ENCODE results near the gene HSPBP1. TPM values are rescaled to one million over a fixed set of nuclear protein-coding genes. Genes with fewer than 3 reads are reported as not detected.
"Not testable (repeated sequence)": the region's sequence is repeated elsewhere in the genome, so short reads cannot be mapped to it uniquely, and the experiment has no call there.

HSPBP1 gene
- total RNA-seq, 1 donor from 2014 or later = 46.9 TPM

GRCh38 chr19:55239004-55239403 lies 40.9 kb downstream of the HSPBP1 start:
- DNase-seq (ENCODE audit: low read depth) = no peak

- no peak for DNase-seq (ENCODE audit: low read depth)
These were observed 41.9 kb downstream of the HSPBP1 start for GRCh38 chr19:55238030-55238429.

DNA sequence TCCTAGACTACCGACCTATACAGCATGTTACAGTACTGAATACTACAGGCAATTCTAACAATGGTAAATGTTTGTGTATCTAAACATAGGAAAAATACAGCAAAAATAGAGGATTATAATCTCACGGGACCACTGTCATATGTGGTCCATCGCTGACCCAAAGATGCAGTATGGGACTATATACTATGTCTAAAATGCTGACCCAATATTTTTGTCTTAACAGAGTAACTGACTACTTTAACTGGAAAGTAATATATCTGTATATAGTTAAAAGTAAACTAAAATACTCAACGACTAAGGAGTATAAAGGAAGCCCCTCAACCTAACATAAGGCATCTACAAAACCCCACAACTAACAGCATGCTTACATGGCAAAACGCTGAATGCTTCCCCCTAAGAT lies 46.9 kb downstream of the HSPBP1 start:
- no peak for DNase-seq (ENCODE audit: low read depth)

DNA sequence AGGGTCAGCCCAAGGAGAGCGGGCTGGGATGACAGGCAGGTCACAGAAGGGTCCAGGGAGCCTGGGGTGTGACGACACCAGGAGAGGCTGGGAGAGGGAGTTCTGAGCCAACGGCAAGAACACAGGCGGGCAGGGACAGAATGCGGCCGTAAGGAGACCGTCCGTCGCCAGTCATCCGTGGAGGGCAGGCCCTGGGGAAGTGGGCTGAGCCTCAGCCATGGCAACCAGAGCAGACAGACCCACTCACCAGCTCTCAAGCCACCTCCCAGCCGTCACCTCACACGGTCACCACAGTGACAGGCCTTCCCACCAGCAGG lies 47.7 kb downstream of the HSPBP1 start:
- DNase-seq (ENCODE audit: low read depth) = no peak

- DNase-seq (ENCODE audit: low read depth) = no peak
These were observed 48.3 kb downstream of the HSPBP1 start for GRCh38 chr19:55231391-55232285.

GRCh38 chr19:55230780-55231179 lies 49.1 kb downstream of the HSPBP1 start:
- no peak for DNase-seq (ENCODE audit: low read depth)

DNA sequence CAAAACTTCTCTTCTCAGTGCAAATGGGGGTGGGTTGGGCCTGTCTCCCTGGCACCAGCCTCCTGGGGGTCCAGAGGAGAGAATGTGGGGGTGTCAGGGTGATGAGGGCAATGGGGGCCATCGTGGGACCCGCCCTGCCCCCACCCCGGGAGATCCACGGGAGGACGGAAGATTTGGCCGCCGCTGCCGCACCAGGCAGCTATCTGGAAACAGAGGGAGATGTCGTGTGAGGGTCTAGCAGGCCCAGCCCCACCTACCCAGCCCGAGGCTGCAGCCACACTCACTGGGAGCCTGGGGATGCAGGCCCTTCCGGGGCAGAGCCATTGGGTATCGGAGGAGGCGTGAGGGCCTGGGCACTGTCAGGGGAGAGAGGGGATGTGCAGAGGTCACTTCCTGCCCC lies 49.6 kb downstream of the HSPBP1 start:
- no peak for DNase-seq (ENCODE audit: low read depth)

DNA sequence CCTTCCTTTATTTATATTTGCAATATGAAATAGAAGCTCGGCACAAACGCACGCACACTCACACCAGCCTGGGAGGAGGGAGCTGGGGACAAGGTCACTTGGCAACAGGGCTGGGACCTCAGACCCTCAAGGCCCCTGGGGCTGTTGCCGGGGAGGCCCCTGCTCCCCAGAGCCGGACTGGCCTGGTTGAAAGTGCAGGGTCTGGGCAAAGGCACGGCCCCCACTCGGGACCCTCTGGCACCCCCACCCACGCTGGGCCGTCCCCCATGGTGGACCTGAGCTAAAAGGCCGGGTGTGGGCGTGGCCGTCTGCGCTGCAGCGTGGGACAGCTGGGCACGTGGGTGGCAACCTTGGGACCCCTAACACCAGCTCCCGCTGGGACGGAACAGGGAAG lies 50.1 kb downstream of the HSPBP1 start:
- DNase-seq (ENCODE audit: low read depth) = no peak

- DNase-seq (ENCODE audit: low read depth) = no peak
These were observed 50.6 kb downstream of the HSPBP1 start for GRCh38 chr19:55229145-55229788.

DNA sequence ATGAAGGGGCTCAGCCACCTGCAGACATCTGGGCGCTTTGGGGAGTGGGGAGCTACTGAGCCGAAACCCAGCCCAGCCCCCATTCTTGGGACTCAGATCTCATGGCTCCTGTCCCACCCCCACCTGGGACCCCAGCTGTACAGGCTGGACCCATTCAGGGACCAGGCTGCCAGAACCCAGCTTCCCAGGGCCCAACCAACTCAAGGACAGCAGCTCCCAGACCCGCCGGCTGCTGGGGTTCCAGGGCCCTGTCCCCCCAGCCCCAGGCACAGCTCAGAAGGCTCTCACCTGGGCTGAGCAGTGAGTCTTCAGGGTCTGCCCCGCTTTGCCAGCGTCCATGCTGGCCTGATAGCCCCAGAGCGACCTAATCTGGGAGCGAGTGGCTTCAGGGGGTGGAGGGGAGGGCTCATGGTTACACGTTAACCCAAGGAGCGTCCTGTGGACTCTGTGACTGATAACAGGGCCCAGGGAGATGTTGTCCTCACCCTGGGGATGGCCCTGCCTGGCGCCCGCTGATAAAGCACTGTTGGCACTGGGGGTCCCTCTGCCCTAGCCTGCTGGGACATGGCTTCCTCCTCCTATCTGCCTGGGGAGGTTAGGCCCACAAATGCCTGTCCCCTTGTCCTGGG lies 51.4 kb downstream of the HSPBP1 start, which contains the start of gene TMEM86B:
Gene TMEM86B, minus strand, starts transcription at position 361 of the 629 bp plus-strand sequence. Its CDS starts 22 bp downstream, at position 339.
- DNase-seq (ENCODE audit: low read depth) = no peak

DNA sequence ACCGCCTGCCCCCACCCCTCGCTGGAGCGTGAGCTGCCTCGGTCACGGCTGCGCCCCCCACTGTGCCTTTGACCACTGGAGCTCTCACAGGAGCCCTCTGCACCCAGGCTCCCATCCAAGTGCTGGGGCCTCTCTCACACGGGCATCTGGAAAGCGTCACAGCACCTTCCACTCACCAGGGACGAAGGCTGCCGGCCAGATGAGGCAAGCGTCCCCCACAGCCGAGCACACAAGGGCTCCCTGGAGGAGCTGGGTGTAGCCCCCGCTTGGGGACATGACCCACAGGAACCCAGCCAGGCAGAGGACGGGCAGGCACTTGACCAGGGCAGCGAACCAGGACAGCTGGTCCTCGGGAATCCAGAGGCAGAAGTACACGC lies 51.9 kb downstream of the HSPBP1 start:
- DNase-seq (ENCODE audit: low read depth) = no peak

DNA sequence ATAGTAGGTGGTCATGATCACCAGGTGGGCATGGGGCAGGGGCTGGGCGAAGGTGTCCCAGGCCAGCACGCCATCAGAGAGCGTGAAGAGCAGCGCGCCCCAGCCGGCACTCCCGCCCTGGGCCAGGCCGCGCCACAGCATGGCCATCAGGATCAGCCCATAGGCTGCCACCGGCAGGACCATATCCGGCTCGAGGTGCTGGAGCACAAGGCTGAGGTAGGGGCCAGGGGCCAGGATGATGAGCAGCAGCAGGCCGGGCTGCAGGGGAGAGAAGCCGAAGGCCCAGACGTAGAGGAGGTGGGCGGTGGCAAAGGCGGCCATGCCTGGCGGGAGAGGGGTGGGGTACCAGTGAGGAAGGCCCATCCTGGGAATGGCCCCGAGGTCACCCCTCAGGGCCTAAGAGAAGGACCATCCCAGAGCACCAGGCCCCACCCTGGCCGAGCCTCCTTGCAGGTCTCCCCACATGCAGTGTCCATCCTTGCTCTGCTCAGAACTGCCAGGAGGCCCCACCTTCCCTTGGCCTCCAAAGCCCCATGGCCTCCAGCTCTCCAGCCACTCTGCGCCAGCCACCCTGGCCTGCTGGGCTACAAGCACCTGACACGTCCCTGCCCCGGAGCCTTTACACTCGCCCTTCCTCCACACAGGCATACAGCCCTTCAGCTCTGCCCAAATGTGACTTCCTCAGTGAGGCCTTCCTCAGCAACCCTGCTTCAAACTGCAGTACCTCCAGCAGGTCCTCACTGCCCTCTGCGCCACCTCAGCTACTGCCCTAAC lies 52.5 kb downstream of the HSPBP1 start:
- DNase-seq (ENCODE audit: low read depth) = no peak

DNA sequence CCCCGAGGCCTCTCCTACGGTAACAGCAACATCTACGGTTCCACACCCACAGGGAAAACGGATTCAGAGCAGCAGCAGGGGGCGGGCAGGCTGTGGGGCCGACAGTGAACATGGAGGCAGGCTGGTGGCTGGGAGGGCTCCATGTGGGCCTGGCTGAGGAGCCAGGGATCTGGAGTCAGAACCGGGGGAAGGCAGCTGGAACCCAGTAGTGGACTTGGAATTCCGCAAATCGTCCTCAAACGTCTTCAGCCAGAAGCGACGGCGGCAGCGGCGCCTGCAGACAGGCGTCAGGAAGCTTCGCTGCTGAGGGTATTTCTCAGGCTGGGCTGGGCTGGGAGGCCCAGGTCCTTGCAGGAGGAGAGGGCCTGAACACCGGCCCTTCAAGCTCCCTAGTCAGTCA lies 53.1 kb downstream of the HSPBP1 start:
- DNase-seq (ENCODE audit: low read depth) = no peak

GRCh38 chr19:55226273-55226672 lies 53.6 kb downstream of the HSPBP1 start:
- no peak for DNase-seq (ENCODE audit: low read depth)

DNA sequence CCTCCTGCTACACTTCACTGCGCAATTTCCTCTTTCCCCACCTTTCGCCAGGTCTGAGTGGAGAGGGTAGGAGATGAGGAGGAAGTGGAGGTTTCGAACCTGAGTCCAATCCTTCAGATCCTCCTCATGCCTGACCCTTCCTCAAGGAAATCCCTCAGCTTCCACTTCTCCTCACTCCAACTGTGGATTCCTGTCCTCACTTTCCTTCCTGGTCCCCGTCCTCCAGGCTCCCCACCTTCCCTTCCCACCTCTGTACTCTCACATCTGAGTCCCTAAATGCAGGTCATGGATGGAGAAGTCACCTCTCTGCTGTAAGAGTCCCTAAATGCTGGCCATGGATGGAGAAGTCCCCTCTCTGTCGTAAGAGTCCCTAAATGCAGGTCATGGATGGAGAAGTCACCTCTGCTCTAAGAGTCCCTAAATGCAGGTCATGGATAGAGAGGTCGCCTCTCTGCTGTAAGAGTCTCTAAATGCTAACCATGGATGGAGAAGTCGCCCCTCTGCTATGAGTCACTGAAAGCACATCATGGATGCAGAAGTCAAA lies 54.4 kb downstream of the HSPBP1 start:
- no peak for DNase-seq (ENCODE audit: low read depth)

- DNase-seq (ENCODE audit: low read depth) = not testable (repeated sequence)
These were observed 55.1 kb downstream of the HSPBP1 start for GRCh38 chr19:55224679-55225414.

DNA sequence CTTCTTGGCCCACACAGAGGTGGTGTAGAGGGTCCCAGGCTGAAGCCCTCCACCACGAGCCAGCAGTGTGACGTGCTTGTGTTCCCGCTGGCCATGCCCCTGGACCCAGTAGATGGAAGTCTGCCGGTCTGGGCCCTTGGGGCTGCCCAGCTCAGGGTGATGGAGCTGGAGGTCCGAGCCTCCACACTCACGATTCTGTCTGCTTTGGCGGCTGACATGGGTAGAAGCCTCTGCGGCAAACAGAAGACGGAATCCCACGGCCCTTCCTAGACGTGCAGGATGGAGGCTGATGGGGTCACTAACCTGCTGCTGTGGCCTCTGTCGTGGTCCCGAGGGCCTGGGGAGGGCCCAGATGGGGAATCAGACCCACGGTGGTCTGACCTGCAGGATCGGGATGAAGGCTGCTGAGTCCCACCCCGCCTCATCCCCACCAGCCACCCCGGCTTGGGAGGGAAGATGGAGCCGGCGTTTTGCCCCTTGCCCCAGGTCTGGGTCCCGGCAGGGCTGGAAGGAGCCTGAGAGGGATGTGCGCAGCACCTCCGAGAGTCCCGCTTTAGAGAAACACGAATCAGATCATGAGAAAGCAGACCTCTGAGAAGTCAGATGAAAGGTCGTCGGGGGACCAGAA lies 55.8 kb downstream of the HSPBP1 start:
- DNase-seq (ENCODE audit: low read depth) = no peak

DNA sequence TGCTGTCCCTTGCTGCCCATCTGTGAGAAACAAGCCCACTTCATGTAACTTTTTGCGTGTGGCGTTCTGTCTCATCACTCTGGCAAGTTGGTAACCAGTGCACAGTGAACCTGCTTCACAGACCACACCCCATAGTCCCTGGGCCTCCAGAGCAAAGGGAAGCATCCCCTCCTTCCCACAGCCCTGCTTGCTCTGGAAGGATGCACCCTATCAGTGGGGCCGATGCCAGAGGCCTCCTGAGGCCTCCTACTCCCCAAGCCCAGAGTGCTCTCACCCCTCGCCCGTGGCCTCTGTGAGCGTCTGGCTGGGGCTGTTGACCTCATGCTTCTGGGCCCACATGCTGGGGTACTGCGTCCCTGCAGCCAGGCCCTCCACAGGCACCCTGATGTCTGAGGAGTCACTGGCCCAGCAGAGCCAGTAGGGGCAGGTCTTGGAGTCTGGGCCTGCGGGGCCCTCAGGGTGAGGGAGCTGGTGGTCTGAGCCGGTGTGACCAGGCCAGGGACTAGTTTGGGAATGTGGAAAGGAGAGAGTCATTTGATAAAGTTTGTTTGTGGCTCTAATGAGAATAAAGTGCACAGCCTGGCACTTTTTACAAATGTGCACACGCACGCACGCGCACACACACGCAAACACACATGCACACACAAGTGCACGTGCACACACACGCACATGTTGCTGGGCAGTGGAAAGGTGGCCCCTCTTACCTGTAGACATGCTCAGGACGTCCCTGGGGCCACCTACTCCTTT lies 56.4 kb downstream of the HSPBP1 start:
- DNase-seq (ENCODE audit: low read depth) = no peak

DNA sequence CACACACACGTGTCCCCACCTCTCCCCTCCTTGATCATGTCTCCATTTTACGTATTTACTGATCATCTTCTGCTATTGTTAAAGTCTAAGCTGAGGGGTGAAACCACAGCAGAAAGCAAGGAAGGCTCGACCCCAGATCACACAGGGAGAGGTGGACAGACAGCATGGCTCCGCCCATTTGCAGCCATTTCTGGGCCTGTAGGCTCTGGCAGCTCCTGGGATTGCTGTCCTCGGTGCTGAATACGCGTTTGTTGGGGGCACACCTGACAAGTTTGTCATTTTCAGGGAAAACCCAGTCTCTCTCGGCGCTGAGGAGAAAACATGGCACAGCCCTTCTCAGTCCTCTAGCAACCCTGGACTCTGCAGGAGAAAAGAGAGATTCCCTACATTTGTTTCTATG lies 59.4 kb downstream of the HSPBP1 start:
- DNase-seq (ENCODE audit: low read depth) = no peak

Measured in renal cortical epithelial cell (primary cell).